ENCODE measurements around the gene ALS2CL. TPM values are rescaled to one million over a fixed set of nuclear protein-coding genes. Genes with fewer than 3 reads are reported as not detected.

Gene ALS2CL
- total and polyA plus RNA-seq, 9 donors = 3.3 to 13.2 (median 6.2) TPM

GRCh38 chr3:46628901-46629369 lies 64.5 kb downstream of the ALS2CL start:
- 42 to 59% (median 48%) methylated on average over 10 of the region's 10 CpGs for WGBS, 3 donors
- Histone ChIP-seq H3K27ac (peak overlapping the region; percentile 63 to 84), H3K36me3 (no peaks in the 10 kb centered on the region), H3K4me1 (ENCODE audit: insufficient read depth) (peaks cover 4% of the 10 kb centered on the region), H3K9me3 (no peaks in the 10 kb centered on the region), H3K4me3 (no peak overlapping the region), H3K27me3 (no peaks in the 10 kb centered on the region)
- no peak for TF ChIP-seq CTCF (IDR thresholded peaks at IDR 0.05)
- TF ChIP-seq EP300 (IDR thresholded peaks at IDR 0.05) = no peak
- no peak for TF ChIP-seq POLR2A (IDR thresholded peaks at IDR 0.05)
- intact Hi-C loops (cut with DNase I) = no loop called here
- peak; percentile 25 to 46 (median 30) for DNase-seq

GRCh38 chr3:46627078-46627477 lies 66.4 kb downstream of the ALS2CL start:
- 82 to 92% (median 90%) methylated on average over 1 of the region's 1 CpG for WGBS, 3 donors
- H3K9me3 ChIP-seq = no peaks in the 10 kb centered on the region
- intact Hi-C loops (cut with DNase I) = no loop called here

GRCh38 chr3:46626039-46626438 lies 67.4 kb downstream of the ALS2CL start:
- H3K4me3 ChIP-seq = no peak overlapping the region
- WGBS, 3 donors = 84 to 93% (median 92%) methylated on average over 4 of the region's 4 CpGs
- peaks cover 4% of the 10 kb centered on the region for H3K4me1 ChIP-seq (ENCODE audit: insufficient read depth)
- no peak for TF ChIP-seq EP300 (IDR thresholded peaks at IDR 0.05)
- TF ChIP-seq POLR2A (IDR thresholded peaks at IDR 0.05) = no peak
- no peak for TF ChIP-seq CTCF (IDR thresholded peaks at IDR 0.05)
- intact Hi-C loops (cut with DNase I) = no loop called here
- DNase-seq = no peak
- no peaks in the 10 kb centered on the region for H3K27me3 ChIP-seq
- no peak overlapping the region for H3K27ac ChIP-seq
- H3K36me3 ChIP-seq = no peaks in the 10 kb centered on the region
- no peaks in the 10 kb centered on the region for H3K9me3 ChIP-seq

More at GRCh38 chr3:46627078-46627477, 66.4 kb downstream of the ALS2CL start:
- no peaks in the 10 kb centered on the region for H3K36me3 ChIP-seq
- TF ChIP-seq POLR2A (IDR thresholded peaks at IDR 0.05) = no peak
- TF ChIP-seq CTCF (IDR thresholded peaks at IDR 0.05) = no peak
- TF ChIP-seq EP300 (IDR thresholded peaks at IDR 0.05) = no peak
- no peaks in the 10 kb centered on the region for H3K27me3 ChIP-seq
- no peak for DNase-seq
- no peak overlapping the region for H3K4me3 ChIP-seq
- H3K27ac ChIP-seq = no peak overlapping the region
- peaks cover 4% of the 10 kb centered on the region for H3K4me1 ChIP-seq (ENCODE audit: insufficient read depth)

- no peaks in the 10 kb centered on the region for H3K36me3 ChIP-seq
- 74 to 80% (median 75%) methylated on average over 3 of the region's 3 CpGs for WGBS, 3 donors
- TF ChIP-seq EP300 (IDR thresholded peaks at IDR 0.05) = no peak
- no peak for TF ChIP-seq CTCF (IDR thresholded peaks at IDR 0.05)
- no peak for TF ChIP-seq POLR2A (IDR thresholded peaks at IDR 0.05)
- DNase-seq = no peak
- peaks cover 5% of the 10 kb centered on the region for H3K4me1 ChIP-seq (ENCODE audit: insufficient read depth)
- intact Hi-C loops (cut with DNase I) = no loop called here
- H3K9me3 ChIP-seq = no peaks in the 10 kb centered on the region
- no peak overlapping the region for H3K4me3 ChIP-seq
- no peaks in the 10 kb centered on the region for H3K27me3 ChIP-seq
- H3K27ac ChIP-seq = no peak overlapping the region
Measured at GRCh38 chr3:46624975-46625490, 68.4 kb downstream of the ALS2CL start.

Measured in ovary (tissue), 9 donors.